ENCODE data around the gene HSPB7.
"Not testable (repeated sequence)": the region's sequence is repeated elsewhere in the genome, so short reads cannot be mapped to it uniquely, and the experiment has no call there.

DNA sequence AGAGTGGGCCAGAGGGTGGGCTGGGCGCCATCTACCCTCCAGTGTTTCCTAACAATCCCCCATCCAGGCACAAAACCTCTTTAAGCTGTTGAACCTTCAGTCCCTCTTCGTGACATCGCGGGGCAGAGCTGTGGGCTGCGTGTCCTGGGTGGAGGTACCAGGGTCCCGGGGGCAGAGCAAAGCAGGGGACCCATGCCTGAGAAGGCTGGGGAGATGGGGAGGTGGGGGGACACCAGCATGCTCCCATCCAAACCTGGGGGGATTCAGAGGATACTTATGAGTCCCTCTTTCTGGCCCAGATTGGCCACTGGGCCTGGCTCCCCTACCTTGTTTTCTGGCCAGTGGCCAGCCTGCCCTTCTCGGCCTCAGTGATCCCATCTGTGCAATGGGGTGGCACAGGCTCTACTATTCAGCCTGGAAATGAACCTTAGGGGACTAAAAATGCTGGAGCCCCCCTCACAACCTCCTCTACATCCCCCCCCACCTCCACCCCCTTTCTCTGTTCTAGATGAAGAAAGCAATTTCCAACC is 15.3 kb upstream of the HSPB7 start:
- TF ChIP-seq, protein P1, sequence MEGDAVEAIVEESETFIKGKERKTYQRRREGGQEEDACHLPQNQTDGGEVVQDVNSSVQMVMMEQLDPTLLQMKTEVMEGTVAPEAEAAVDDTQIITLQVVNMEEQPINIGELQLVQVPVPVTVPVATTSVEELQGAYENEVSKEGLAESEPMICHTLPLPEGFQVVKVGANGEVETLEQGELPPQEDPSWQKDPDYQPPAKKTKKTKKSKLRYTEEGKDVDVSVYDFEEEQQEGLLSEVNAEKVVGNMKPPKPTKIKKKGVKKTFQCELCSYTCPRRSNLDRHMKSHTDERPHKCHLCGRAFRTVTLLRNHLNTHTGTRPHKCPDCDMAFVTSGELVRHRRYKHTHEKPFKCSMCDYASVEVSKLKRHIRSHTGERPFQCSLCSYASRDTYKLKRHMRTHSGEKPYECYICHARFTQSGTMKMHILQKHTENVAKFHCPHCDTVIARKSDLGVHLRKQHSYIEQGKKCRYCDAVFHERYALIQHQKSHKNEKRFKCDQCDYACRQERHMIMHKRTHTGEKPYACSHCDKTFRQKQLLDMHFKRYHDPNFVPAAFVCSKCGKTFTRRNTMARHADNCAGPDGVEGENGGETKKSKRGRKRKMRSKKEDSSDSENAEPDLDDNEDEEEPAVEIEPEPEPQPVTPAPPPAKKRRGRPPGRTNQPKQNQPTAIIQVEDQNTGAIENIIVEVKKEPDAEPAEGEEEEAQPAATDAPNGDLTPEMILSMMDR (IDR thresholded peaks at IDR 0.05; ENCODE audit: extremely low read depth in 1 of 2, insufficient read depth in 1 of 2, low read depth in 1 of 2, low read length in 2 of 2), result not testable (repeated sequence)
- TF ChIP-seq EZH2 (IDR thresholded peaks at IDR 0.05; ENCODE audit: borderline replicate concordance, low read depth, low read length, severe bottlenecking); POLR2A (IDR thresholded peaks at IDR 0.05; ENCODE audit: low read depth, low read length); POLR2AphosphoS5 (IDR thresholded peaks at IDR 0.05; ENCODE audit: insufficient read depth, low read depth, low read length); MYC (IDR thresholded peaks at IDR 0.05; ENCODE audit: low read depth, low read length): not testable (repeated sequence)
- TF ChIP-seq, protein P2, sequence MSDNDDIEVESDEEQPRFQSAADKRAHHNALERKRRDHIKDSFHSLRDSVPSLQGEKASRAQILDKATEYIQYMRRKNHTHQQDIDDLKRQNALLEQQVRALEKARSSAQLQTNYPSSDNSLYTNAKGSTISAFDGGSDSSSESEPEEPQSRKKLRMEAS (IDR thresholded peaks at IDR 0.05; ENCODE audit: insufficient read depth, insufficient read length), result not testable (repeated sequence)

Measured in endothelial cell of umbilical vein (primary cell).